ENCODE data around the gene PRR16.
A peak's percentile ranks its signal among the peaks of the same experiment; 100 is the strongest.

The PRR16 gene

GRCh38 chr5:120464627-120465435, 731 bp downstream of the PRR16 start:
- DNase-seq: peak; percentile 59

- DNase-seq: peak; percentile 57
Measured at GRCh38 chr5:120465436-120465961, 1.4 kb downstream of the PRR16 start.

GRCh38 chr5:120466341-120467006, 2.4 kb downstream of the PRR16 start:
- no peak for DNase-seq

- no peak for DNase-seq
Measured at GRCh38 chr5:120471971-120472370, 7.9 kb downstream of the PRR16 start.

- no peak for DNase-seq
Measured at GRCh38 chr5:120472911-120473310, 8.8 kb downstream of the PRR16 start.

GRCh38 chr5:120473332-120473731, 9.2 kb downstream of the PRR16 start:
- no peak for DNase-seq

GRCh38 chr5:120476063-120476462, 12.0 kb downstream of the PRR16 start:
- DNase-seq: no peak

- no peak for DNase-seq
Measured at GRCh38 chr5:120479066-120479465, 15.0 kb downstream of the PRR16 start.

GRCh38 chr5:120499876-120500563, 35.9 kb downstream of the PRR16 start:
- DNase-seq: no peak

- no peak for DNase-seq
Measured at GRCh38 chr5:120502531-120502930, 38.4 kb downstream of the PRR16 start.

GRCh38 chr5:120503341-120503740, 39.2 kb downstream of the PRR16 start:
- no peak for DNase-seq

- no peak for DNase-seq
Measured at GRCh38 chr5:120504057-120504456, 40.0 kb downstream of the PRR16 start.

- no peak for DNase-seq
Measured at GRCh38 chr5:120507197-120507596, 43.1 kb downstream of the PRR16 start.

- DNase-seq: no peak
Measured at GRCh38 chr5:120507800-120508463, 43.8 kb downstream of the PRR16 start.

- no peak for DNase-seq
Measured at GRCh38 chr5:120509053-120509452, 45.0 kb downstream of the PRR16 start.

GRCh38 chr5:120510098-120510637, 46.1 kb downstream of the PRR16 start:
- DNase-seq: no peak

GRCh38 chr5:120510994-120511686, 47.0 kb downstream of the PRR16 start:
- DNase-seq: no peak

- no peak for DNase-seq
Measured at GRCh38 chr5:120512068-120512467, 48.0 kb downstream of the PRR16 start.

- no peak for DNase-seq
Measured at GRCh38 chr5:120512791-120513650, 48.9 kb downstream of the PRR16 start.

GRCh38 chr5:120516805-120517204, 52.7 kb downstream of the PRR16 start:
- DNase-seq: no peak

All from femur (tissue), 1 donor.